H1 (cell line): ENCODE data around the gene CEP104. TPM values are rescaled to one million over a fixed set of nuclear protein-coding genes. Genes with fewer than 3 reads are reported as not detected.

Experiments used
- CTCF ChIA-PET: fragments of 300-600 bp; sonication (Branson Sonifier 250); formaldehyde crosslinking; loops from one replicate; lab custom pipeline; 2021; ENCODE audit not compliant: partially characterized antibody; lab: Charles Lee
- POLR2A ChIA-PET: fragments of 300-600 bp; sonication (Branson Sonifier 250); formaldehyde crosslinking; loops from one replicate; lab custom pipeline; 2021; ENCODE audit warnings: inconsistent platforms; ENCODE audit not compliant: partially characterized antibody; lab: Charles Lee
- DNase-seq, 2 experiments: peaks; one replicate each; pipeline versions ENCODE4 v3.0.0 to v3.0.0-alpha.2; 2010 to 2022; ENCODE audit warnings: low spot score in 2 of 2, low read depth in 1 of 2, mixed read lengths in 1 of 2
- FAIRE-seq: peaks from 2 replicates; lab custom pipeline; 2011; peaks lifted over from hg19 to GRCh38; lab: Jason Lieb, UNC
- H2AFZ ChIP-seq: 2 replicates; pipeline ENCODE4 v1.8.1; 2012; ENCODE audit warnings: low read length, inconsistent platforms
- H2AK5ac ChIP-seq: 2 replicates; pipeline ENCODE4 v1.6.1; 2013; ENCODE audit warnings: low read depth, low read length
- H2BK120ac ChIP-seq: replicated peaks from 2 replicates; pipeline ENCODE3; 2013; ENCODE audit warnings: low read depth, low read length, inconsistent platforms
- H2BK12ac ChIP-seq: 2 replicates; pipeline ENCODE4 v1.6.1; 2013; ENCODE audit warnings: low read depth, low read length
- H2BK15ac ChIP-seq: 2 replicates; pipeline ENCODE4 v1.6.1; 2013; ENCODE audit warnings: low read length
- H2BK20ac ChIP-seq: 2 replicates; pipeline ENCODE4 v1.6.1; 2013; ENCODE audit warnings: low read length
- H2BK5ac ChIP-seq: 2 replicates; pipeline ENCODE4 v1.6.1; 2013; ENCODE audit warnings: low read depth, low read length
- H3K14ac ChIP-seq: 2 replicates; pipeline ENCODE4 v1.6.1; 2013; ENCODE audit warnings: inconsistent platforms; ENCODE audit not compliant: insufficient read length
- H3K18ac ChIP-seq: 2 replicates; pipeline ENCODE4 v1.6.1; 2013; ENCODE audit warnings: low read length; ENCODE audit errors: extremely low read depth
- H3K23ac ChIP-seq: 2 replicates; pipeline ENCODE4 v1.6.1; 2013; ENCODE audit warnings: inconsistent platforms; ENCODE audit not compliant: insufficient read length
- H3K23me2 ChIP-seq: 2 replicates; pipeline ENCODE4 v1.6.1; 2013; ENCODE audit warnings: low read depth, low read length
- H3K27ac ChIP-seq: 2 replicates; pipeline ENCODE4 v1.6.1; 2011; ENCODE audit warnings: low read depth, low read length, inconsistent platforms
- H3K27me3 ChIP-seq, 4 experiments: replicated peaks in 1 of 4; 1 replicate in 1 of 4; 2 replicates in 3 of 4; pipeline versions ENCODE4 v1.6.1 to v1.8.1; 2011 to 2013; ENCODE audit warnings: low read length in 3 of 4, mild to moderate bottlenecking in 3 of 4, inconsistent platforms in 2 of 4, mixed read lengths in 2 of 4, moderate library complexity in 1 of 4; ENCODE audit not compliant: control insufficient read depth in 3 of 4, insufficient read depth in 3 of 4; ENCODE audit errors: extremely low read depth in 1 of 4
- H3K36me3 ChIP-seq, 4 experiments: 2 replicates each; pipeline versions ENCODE4 v1.6.1 to v1.8.1; 2011 to 2013; ENCODE audit warnings: mild to moderate bottlenecking in 4 of 4, low read length in 3 of 4, moderate library complexity in 2 of 4, control low read depth in 1 of 4, inconsistent platforms in 1 of 4; ENCODE audit not compliant: insufficient read depth in 4 of 4, control insufficient read depth in 2 of 4
- H3K4ac ChIP-seq: replicated peaks from 2 replicates; pipeline ENCODE3; 2013; ENCODE audit warnings: low read length, low read depth, mixed read lengths, inconsistent platforms; ENCODE audit not compliant: insufficient read length
- H3K4me1 ChIP-seq, 4 experiments: replicated peaks in 1 of 4; 1 replicate in 1 of 4; 2 replicates in 3 of 4; pipeline versions ENCODE4 v1.6.1 to v1.8.1; 2011 to 2013; ENCODE audit warnings: low read length in 3 of 4, inconsistent platforms in 2 of 4, mixed read lengths in 1 of 4; ENCODE audit not compliant: insufficient read depth in 4 of 4, control insufficient read depth in 3 of 4
- H3K4me2 ChIP-seq, 2 experiments: 2 replicates each; pipeline versions ENCODE4 v1.6.1 to v1.8.1; 2011 to 2013; ENCODE audit warnings: low read depth in 2 of 2, low read length in 2 of 2, control low read depth in 1 of 2, inconsistent platforms in 1 of 2, mild to moderate bottlenecking in 1 of 2; ENCODE audit not compliant: insufficient read depth in 1 of 2
- H3K4me3 ChIP-seq, 4 experiments: fragments of 200-600, 300-600 bp in 1 of 4; sonication (generic), shearing (Covaris generic), sonication (Bioruptor Twin) in 1 of 4; 2 replicates each; pipeline versions ENCODE4 v1.5.1 to v1.8.1; 2011 to 2016; ENCODE audit warnings: low read length in 4 of 4, low read depth in 3 of 4, control low read depth in 2 of 4, inconsistent platforms in 2 of 4, mild to moderate bottlenecking in 2 of 4, mixed read lengths in 1 of 4, moderate library complexity in 1 of 4; ENCODE audit not compliant: insufficient read depth in 2 of 4; ENCODE audit errors: extremely low read depth in 1 of 4
- H3K56ac ChIP-seq: replicated peaks from 2 replicates; pipeline ENCODE3; 2013; ENCODE audit warnings: low read depth, mild to moderate bottlenecking, mixed read lengths, low read length, inconsistent platforms; ENCODE audit not compliant: insufficient read length
- H3K79me1 ChIP-seq: 2 replicates; pipeline ENCODE4 v1.6.1; 2013; ENCODE audit warnings: low read depth, low read length, control low read depth
- H3K79me2 ChIP-seq, 2 experiments: 2 replicates each; pipeline versions ENCODE4 v1.6.1 to v1.8.1; 2012 to 2013; ENCODE audit warnings: low read length in 2 of 2, mild to moderate bottlenecking in 2 of 2, inconsistent platforms in 1 of 2; ENCODE audit not compliant: insufficient read depth in 2 of 2, control insufficient read depth in 1 of 2
- H3K9ac ChIP-seq, 4 experiments: replicated peaks in 1 of 4; 1 replicate in 1 of 4; 2 replicates in 3 of 4; pipeline versions ENCODE4 v1.6.1 to v1.8.1; 2011 to 2013; ENCODE audit warnings: low read depth in 3 of 4, low read length in 3 of 4, control low read depth in 2 of 4, mild to moderate bottlenecking in 2 of 4, moderate library complexity in 2 of 4, inconsistent platforms in 1 of 4; ENCODE audit errors: extremely low read depth in 1 of 4
- H3K9me3 ChIP-seq, 2 experiments: 2 replicates each; pipeline versions ENCODE4 v1.6.1 to v1.8.1; 2012 to 2013; ENCODE audit warnings: mild to moderate bottlenecking in 2 of 2, moderate library complexity in 2 of 2, control low read depth in 1 of 2, inconsistent platforms in 1 of 2, low read depth in 1 of 2, low read length in 1 of 2, mixed read lengths in 1 of 2; ENCODE audit not compliant: insufficient read depth in 2 of 2
- H4K20me1 ChIP-seq, 2 experiments: replicated peaks in 1 of 2; 2 replicates each; pipeline versions ENCODE3 to v1.8.1; 2011 to 2013; ENCODE audit warnings: inconsistent platforms in 2 of 2, low read length in 2 of 2, mild to moderate bottlenecking in 1 of 2; ENCODE audit not compliant: insufficient read depth in 2 of 2, control insufficient read depth in 1 of 2
- H4K5ac ChIP-seq: 2 replicates; pipeline ENCODE4 v1.6.1; 2013; ENCODE audit warnings: low read length, low read depth, mixed read lengths, inconsistent platforms; ENCODE audit not compliant: insufficient read length
- H4K8ac ChIP-seq: 2 replicates; pipeline ENCODE4 v1.8.0; 2013; ENCODE audit warnings: mild to moderate bottlenecking, moderate library complexity, low read length, inconsistent platforms; ENCODE audit not compliant: insufficient read depth; ENCODE audit errors: extremely low read depth
- H4K91ac ChIP-seq: replicated peaks from 2 replicates; pipeline ENCODE3; 2013; ENCODE audit warnings: low read length, mixed read lengths, inconsistent platforms; ENCODE audit not compliant: insufficient read length
- ATF3 ChIP-seq: IDR thresholded peaks from 2 replicates; pipeline ENCODE4 v1.6.1; 2011; ENCODE audit warnings: low read depth, mild to moderate bottlenecking, low read length; ENCODE audit not compliant: insufficient read depth
- CTBP2 ChIP-seq: IDR thresholded peaks from 2 replicates; pipeline ENCODE4 v1.7.0; 2011; ENCODE audit warnings: borderline replicate concordance, mild to moderate bottlenecking, moderate library complexity, mixed read lengths, low read length; ENCODE audit not compliant: insufficient read depth, insufficient read length
- EP300 ChIP-seq, 2 experiments: IDR thresholded peaks; 1 replicate in 1 of 2; 2 replicates in 1 of 2; pipeline ENCODE4 v1.6.1; 2011 to 2012; ENCODE audit warnings: low read depth in 2 of 2, low read length in 2 of 2, mild to moderate bottlenecking in 2 of 2, borderline replicate concordance in 1 of 2, inconsistent platforms in 1 of 2, moderate library complexity in 1 of 2
- POLR2A ChIP-seq, 2 experiments: IDR thresholded peaks; 1 replicate in 1 of 2; 2 replicates in 1 of 2; pipeline ENCODE4 v1.6.1; 2011; ENCODE audit warnings: low read depth in 2 of 2, low read length in 2 of 2, mild to moderate bottlenecking in 2 of 2; ENCODE audit errors: control extremely low read depth in 1 of 2
- POLR2AphosphoS5 ChIP-seq: IDR thresholded peaks from 2 replicates; pipeline ENCODE4 v1.6.1; 2011; ENCODE audit warnings: low read depth, low read length
- RFX5 ChIP-seq: IDR thresholded peaks from 2 replicates; pipeline ENCODE4 v1.6.1; 2011; ENCODE audit warnings: low read depth, low read length, improper control_type of control experiment, borderline replicate concordance
- SUZ12 ChIP-seq: fragments of 200-600 bp; sonication (generic); IDR thresholded peaks from 2 replicates; pipeline ENCODE4 v1.6.1; 2012; ENCODE audit warnings: mild to moderate bottlenecking, inconsistent platforms, low read length, moderate library complexity, mixed read lengths
- WGBS, 2 experiments: shearing (Covaris generic) in 1 of 2; methylation state at CpG; one replicate each; pipeline versions ENCODE4 v1.1.6 to v1.1.7; 2013 to 2015; ENCODE audit warnings: low lambda C conversion rate in 2 of 2, mixed read lengths in 2 of 2, inconsistent platforms in 1 of 2, low coverage in 1 of 2, missing lambda C conversion rate in 1 of 2; ENCODE audit not compliant: insufficient replicate concordance in 2 of 2, insufficient coverage in 1 of 2, insufficient read length in 1 of 2; ENCODE audit errors: extremely low coverage in 1 of 2, missing lambda C conversion rate in 1 of 2; 5-methylcytosine and 5-hydroxymethylcytosine counted together
- long read RNA-seq, 2 experiments: library from RNA in 1 of 2; library from capped mRNA in 1 of 2; stranded (forward); transcript quantifications; one replicate each; pipeline ENCODE4 v2.0.0, GENCODE V29; 2021; ENCODE audit warnings: inconsistent platforms in 1 of 2
- polyA minus RNA-seq, 3 experiments: library from RNA; depleted of rRNA, polyadenylated mRNA; stranded (reverse); fragments of >200 nt; gene quantifications; 1 replicate in 2 of 3; 2 replicates in 1 of 3; pipeline ENCODE4 v1.2.3, GENCODE V29; 2011
- polyA plus RNA-seq, 7 experiments: library from polyadenylated mRNA; depleted of rRNA in 3 of 7; stranded (reverse) in 5 of 7; unstranded in 2 of 7; fragments of >200 nt in 5 of 7; fragments of 200-250 nt in 2 of 7; gene quantifications; 1 replicate in 5 of 7; 2 replicates in 1 of 7; 4 replicates in 1 of 7; pipeline versions ENCODE4 v1.2.1 to v1.2.3, GENCODE V29; 2011 to 2013; ENCODE audit warnings: missing spikeins in 2 of 7, mixed read lengths in 2 of 7
- total RNA-seq: library from RNA; stranded (reverse); fragmentation: NEBNext Ultra II Directional; extraction: Animal tissue kit (Norgen Biotek cat#: 25700); gene quantifications from 2 replicates; pipeline ENCODE4 v1.2.1, GENCODE V29; 2021

The CEP104 gene
- total RNA-seq (38.0 and 43.9 TPM in 2 replicates), polyA plus RNA-seq (2011; rRNA removed) (8.0 and 15.5 TPM in 2 replicates), polyA minus RNA-seq (2011; rRNA and poly(A)+ RNA removed) (26.5 and 34.4 TPM in 2 replicates)
- 10.7 TPM for polyA plus RNA-seq (2011; cell fraction: cytosol; rRNA removed)
- polyA plus RNA-seq (2011; cell fraction: nucleus; rRNA removed): 28.7 TPM
- polyA plus RNA-seq (2012, experiment 1 of 2): 15.8 to 22.7 TPM (median 18.7 TPM) in 4 replicates
- polyA plus RNA-seq (2012, experiment 2 of 2): 5.6 TPM
- 11.7 TPM for polyA plus RNA-seq (2013, experiment 1 of 2)
- polyA plus RNA-seq (2013, experiment 2 of 2): 10.7 TPM
- 18.4 TPM for polyA minus RNA-seq (2011; cell fraction: cytosol; rRNA and poly(A)+ RNA removed)
- 11.7 TPM for polyA minus RNA-seq (2011; cell fraction: nucleus; rRNA and poly(A)+ RNA removed)
- long read RNA-seq, experiment 1, partial matches to known transcripts: 9 of 20 reads
- long read RNA-seq, experiment 1, other reads (novel, unspliced or antisense): 10 of 20 reads
- long read RNA-seq, experiment 2, partial matches to known transcripts: 2 of 4 reads
- long read RNA-seq, experiment 2, other reads (novel, unspliced or antisense): 2 of 4 reads

- Histone ChIP-seq H2BK15ac (no peak within 1 kb of the TSS), H2BK20ac (no peak within 1 kb of the TSS), H3K27ac (no peak within 1 kb of the TSS), H4K20me1 (peaks cover 2% of the 10 kb centered on the region in 2 experiments), H3K36me3 (no peaks in the 10 kb centered on the region), H3K4me1 (peaks cover 0 to 14% (median 8%) of the 10 kb centered on the region in 4 experiments; a peak in 5 of 7 replicates), H2BK120ac (no peak within 1 kb of the TSS), H3K4me3 (peak within 1 kb of the TSS; percentile 63 to 88 (median 86)), H3K23ac (no peak within 1 kb of the TSS), H3K4me2 (peak within 1 kb of the TSS; percentile 70 to 79), H4K5ac (peak within 1 kb of the TSS; percentile 75), H3K4ac (no peak within 1 kb of the TSS), H3K79me1 (peaks cover 6% of the 10 kb centered on the region; the same call in 1 of the 2 replicates), H3K27me3 (peaks cover 0 to 3% (median 0%) of the 10 kb centered on the region in 4 experiments; a peak in 2 of 7 replicates), H2AK5ac (no peak within 1 kb of the TSS), H3K79me2 (peaks cover 0 to 16% of the 10 kb centered on the region in 2 experiments; a peak in 2 of 4 replicates), H3K9me3 (no peaks in the 10 kb centered on the region), H4K8ac (no peak within 1 kb of the TSS; the same call in 1 of the 2 replicates), H3K18ac (peak within 1 kb of the TSS; percentile 85), H2BK12ac (no peak within 1 kb of the TSS), H2BK5ac (no peak within 1 kb of the TSS), H3K23me2 (peaks cover 9% of the 10 kb centered on the region; the same call in 1 of the 2 replicates), H3K9ac (peak within 1 kb of the TSS in 3 of 4 experiments; percentile 17 to 56 (median 53); a peak in 2 of 7 replicates), H3K14ac (no peak within 1 kb of the TSS), H4K91ac (peak within 1 kb of the TSS; percentile 60), H2AFZ (peak within 1 kb of the TSS; percentile 81; the same call in 1 of the 2 replicates), H3K56ac (peak within 1 kb of the TSS; percentile 10)
- ChIA-PET POLR2A (interaction anchor here (1.0 to 2.4 kb wide), 5 partner anchors 43 to 63 kb away, joined by 3 to 16 read pairs (median 5); partner anchors contain the start of genes C1orf174 and LRRC47), CTCF (interaction anchor here (0.7 to 2.1 kb wide), 13 partner anchors 9 to 103 kb away, joined by 3 to 7 read pairs (median 3); no protein-coding TSS in a partner anchor)
- peak; percentile 80 for FAIRE-seq
- peak; percentile 94 to 98 for DNase-seq
- 1% methylated on average over 58 of the region's 73 CpGs; no CpG with 5 or more reads in 1 of the 2 experiments for WGBS, 2 experiments
- no peak for TF ChIP-seq CTBP2
- TF ChIP-seq POLR2A (IDR thresholded peaks at IDR 0.05; ENCODE audit: control extremely low read depth in 1 of 2, low read depth in 2 of 2, low read length in 2 of 2): no peak
- TF ChIP-seq RFX5: no peak
- TF ChIP-seq ATF3: peak; percentile 40
- TF ChIP-seq EP300 (IDR thresholded peaks at IDR 0.05; ENCODE audit: borderline replicate concordance in 1 of 2, low read depth in 2 of 2, low read length in 2 of 2): no peak
- TF ChIP-seq SUZ12: no peak
- TF ChIP-seq POLR2AphosphoS5: no peak
Measured at GRCh38 chr1:3856923-3857790, at the start of gene CEP104, which contains the start of gene DFFB. TSS of gene CEP104 (minus strand) at chr1:3857211. CDS start at chr1:3852407, 4,804 bp downstream. TSS of gene DFFB (plus strand) at chr1:3857476. CDS start at chr1:3857604, 128 bp downstream.
